Measurements from ENCODE around the gene EEF2.

EEF2 gene

DNA sequence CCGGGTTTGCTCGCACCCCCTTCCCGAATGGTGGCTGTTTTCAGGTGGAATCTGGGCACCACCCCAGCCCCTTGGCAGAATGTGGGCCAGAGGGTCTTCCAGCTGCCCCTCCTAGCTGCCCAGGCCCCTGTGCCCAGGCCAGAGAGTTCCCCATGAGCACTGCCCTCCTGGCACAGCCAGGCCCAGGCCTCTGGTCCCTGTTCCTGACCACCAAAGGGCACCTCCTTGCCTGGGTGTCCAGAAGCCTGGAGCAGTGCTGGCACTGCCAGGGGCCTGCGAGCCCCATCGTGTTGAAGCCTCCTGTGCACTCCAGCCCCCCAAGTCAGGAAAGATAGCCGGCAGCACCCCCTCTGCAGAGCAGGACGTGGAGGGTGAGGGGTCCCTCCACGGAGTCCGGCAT, 45.7 kb upstream of the EEF2 start:
- Histone ChIP-seq H3K36me3 (peaks cover 63% of the 10 kb centered on the region), H3K4me3 (ENCODE audit: low read depth, low read length) (no peak overlapping the region), H3K27me3 (ENCODE audit: insufficient read depth, low read depth, severe bottlenecking) (no peaks in the 10 kb centered on the region), H3K27ac (no peak overlapping the region), H3K9me3 (ENCODE audit: severe bottlenecking) (no peaks in the 10 kb centered on the region)
- TF ChIP-seq, protein P1, sequence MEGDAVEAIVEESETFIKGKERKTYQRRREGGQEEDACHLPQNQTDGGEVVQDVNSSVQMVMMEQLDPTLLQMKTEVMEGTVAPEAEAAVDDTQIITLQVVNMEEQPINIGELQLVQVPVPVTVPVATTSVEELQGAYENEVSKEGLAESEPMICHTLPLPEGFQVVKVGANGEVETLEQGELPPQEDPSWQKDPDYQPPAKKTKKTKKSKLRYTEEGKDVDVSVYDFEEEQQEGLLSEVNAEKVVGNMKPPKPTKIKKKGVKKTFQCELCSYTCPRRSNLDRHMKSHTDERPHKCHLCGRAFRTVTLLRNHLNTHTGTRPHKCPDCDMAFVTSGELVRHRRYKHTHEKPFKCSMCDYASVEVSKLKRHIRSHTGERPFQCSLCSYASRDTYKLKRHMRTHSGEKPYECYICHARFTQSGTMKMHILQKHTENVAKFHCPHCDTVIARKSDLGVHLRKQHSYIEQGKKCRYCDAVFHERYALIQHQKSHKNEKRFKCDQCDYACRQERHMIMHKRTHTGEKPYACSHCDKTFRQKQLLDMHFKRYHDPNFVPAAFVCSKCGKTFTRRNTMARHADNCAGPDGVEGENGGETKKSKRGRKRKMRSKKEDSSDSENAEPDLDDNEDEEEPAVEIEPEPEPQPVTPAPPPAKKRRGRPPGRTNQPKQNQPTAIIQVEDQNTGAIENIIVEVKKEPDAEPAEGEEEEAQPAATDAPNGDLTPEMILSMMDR (IDR thresholded peaks at IDR 0.05; ENCODE audit: low read depth, low read length): no peak
- no peak for DNase-seq

DNA sequence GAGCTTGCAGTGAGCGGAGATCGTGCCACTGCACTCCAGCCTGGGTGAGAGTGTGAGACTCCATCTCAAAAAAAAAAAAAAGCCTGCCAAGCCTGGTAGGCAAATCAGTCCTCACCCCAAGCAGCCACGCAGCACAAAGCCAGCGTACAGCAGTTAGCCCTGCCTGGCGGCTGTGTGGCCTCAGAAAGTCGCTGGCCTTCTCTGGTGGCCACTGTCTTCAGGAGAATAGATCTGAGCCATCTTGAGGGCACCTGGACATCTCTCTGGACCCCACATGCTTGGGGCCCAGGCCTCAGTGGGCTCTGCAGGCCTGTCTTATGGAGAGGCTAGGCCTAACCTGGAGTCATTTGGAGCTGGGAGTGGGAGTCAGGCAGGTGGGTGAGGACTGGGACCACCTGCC, 45.3 kb upstream of the EEF2 start:
- TF ChIP-seq, protein P1 (IDR thresholded peaks at IDR 0.05; ENCODE audit: low read depth, low read length): no peak
- H3K4me3 ChIP-seq (ENCODE audit: low read depth, low read length): no peak overlapping the region

DNA sequence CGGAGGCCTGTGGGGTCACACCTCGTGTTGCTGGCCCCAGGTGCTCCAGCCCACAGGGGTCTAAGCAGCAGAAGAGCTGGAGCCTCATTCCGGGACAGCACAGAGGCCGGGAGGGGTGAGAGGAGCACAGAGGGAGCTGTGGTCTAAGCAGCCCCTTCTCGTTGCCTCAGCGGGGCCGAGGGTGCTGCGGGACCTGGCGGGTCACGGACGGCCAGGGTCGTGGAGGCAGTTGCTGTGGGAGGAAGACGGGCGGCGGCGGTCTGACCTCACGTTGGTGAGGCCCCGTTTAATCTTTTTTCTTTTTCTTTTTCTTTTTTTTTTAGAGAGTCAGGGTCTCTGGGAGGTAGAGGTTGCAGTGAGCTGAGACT, 44.0 kb upstream of the EEF2 start:
- Histone ChIP-seq H3K27ac (no peak overlapping the region), H3K36me3 (peaks cover 64% of the 10 kb centered on the region), H3K27me3 (ENCODE audit: insufficient read depth, low read depth, severe bottlenecking) (no peaks in the 10 kb centered on the region), H3K9me3 (ENCODE audit: severe bottlenecking) (no peaks in the 10 kb centered on the region), H3K4me3 (ENCODE audit: low read depth, low read length) (no peak overlapping the region)
- TF ChIP-seq, protein P1 (IDR thresholded peaks at IDR 0.05; ENCODE audit: low read depth, low read length): no peak
- DNase-seq: no peak

More for the DNA sequence above, 45.3 kb upstream of the EEF2 start:
- DNase-seq: no peak
- H3K36me3 ChIP-seq: peaks cover 65% of the 10 kb centered on the region
- H3K27me3 ChIP-seq (ENCODE audit: insufficient read depth, low read depth, severe bottlenecking): no peaks in the 10 kb centered on the region
- H3K9me3 ChIP-seq (ENCODE audit: severe bottlenecking): no peaks in the 10 kb centered on the region
- H3K27ac ChIP-seq: no peak overlapping the region

DNA sequence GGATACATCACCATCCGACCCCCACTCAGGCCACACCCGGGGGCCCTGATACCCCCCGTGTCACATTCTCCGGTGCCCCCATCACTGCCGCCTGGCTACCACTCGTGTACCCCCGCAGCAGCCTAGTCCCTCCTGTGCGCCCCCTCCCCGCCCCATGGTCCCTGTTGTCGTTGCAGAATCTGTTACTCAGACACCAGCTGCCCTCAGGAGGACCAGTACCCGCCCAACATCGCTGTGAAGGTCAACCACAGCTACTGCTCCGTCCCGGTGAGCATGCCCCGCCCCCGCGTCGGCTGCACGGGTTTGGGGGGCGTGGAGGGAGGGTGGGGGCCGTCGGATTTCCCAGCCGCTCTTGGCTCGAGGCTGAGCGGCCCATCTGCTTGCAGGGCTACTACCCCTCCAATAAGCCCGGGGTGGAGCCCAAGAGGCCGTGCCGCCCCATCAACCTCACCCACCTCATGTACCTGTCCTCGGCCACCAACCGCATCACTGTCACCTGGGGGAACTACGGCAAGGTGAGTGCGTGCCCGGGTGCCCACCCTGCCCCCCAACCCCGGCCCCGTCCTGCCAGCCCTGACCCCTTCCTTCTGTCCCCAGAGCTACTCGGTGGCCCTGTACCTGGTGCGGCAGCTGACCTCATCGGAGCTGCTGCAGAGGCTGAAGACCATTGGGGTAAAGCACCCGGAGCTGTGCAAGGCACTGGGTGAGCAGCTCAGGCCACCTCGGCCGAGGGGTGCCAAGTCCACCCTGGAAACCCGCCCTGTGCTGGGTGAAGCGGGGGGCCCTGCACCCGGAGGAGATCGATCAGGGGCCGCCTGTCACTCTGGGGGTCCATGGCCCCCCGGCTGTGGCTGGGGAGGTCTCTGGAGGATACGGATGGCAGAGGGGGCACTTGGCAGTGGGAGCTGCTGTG, 43.3 kb upstream of the EEF2 start:
- Histone ChIP-seq H3K4me3 (ENCODE audit: low read depth, low read length) (no peak overlapping the region), H3K27me3 (ENCODE audit: insufficient read depth, low read depth, severe bottlenecking) (no peaks in the 10 kb centered on the region), H3K9me3 (ENCODE audit: severe bottlenecking) (no peaks in the 10 kb centered on the region), H3K36me3 (peaks cover 64% of the 10 kb centered on the region), H3K27ac (no peak overlapping the region)
- no peak for DNase-seq
- TF ChIP-seq, protein P1 (IDR thresholded peaks at IDR 0.05; ENCODE audit: low read depth, low read length): no peak

DNA sequence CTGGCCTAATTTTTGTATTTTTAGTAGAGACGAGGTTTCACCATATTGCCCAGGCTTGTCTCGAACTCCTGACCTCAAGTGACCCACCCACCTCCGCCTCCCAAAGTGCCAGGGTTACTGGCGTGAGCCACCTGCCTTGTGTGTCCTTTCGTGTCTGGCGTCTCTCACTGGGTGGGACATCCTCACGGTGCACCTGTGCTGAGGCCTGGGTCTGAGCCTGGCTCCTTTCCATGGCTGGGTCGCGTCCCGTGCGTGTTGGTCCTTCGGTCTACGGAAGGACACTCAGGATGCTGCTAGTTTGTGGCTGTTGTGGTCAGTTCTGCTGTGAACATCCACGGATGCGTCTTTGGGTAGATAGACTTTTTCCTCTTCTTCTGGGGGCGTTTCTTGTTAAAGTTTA, 41.9 kb upstream of the EEF2 start:
- no peak for DNase-seq
- no peak overlapping the region for H3K4me3 ChIP-seq (ENCODE audit: low read depth, low read length)
- H3K9me3 ChIP-seq (ENCODE audit: severe bottlenecking): no peaks in the 10 kb centered on the region
- TF ChIP-seq, protein P1 (IDR thresholded peaks at IDR 0.05; ENCODE audit: low read depth, low read length): no peak
- H3K27me3 ChIP-seq (ENCODE audit: insufficient read depth, low read depth, severe bottlenecking): no peaks in the 10 kb centered on the region
- peaks cover 55% of the 10 kb centered on the region for H3K36me3 ChIP-seq
- H3K27ac ChIP-seq: no peak overlapping the region

Data from WERI-Rb-1 (cell line).